NCI-H446 treated with DMSO at 0.1 percent for 48 hours (cell line): Measurements from ENCODE around the gene PRKG1.
"Not testable (repeated sequence)": the region's sequence is repeated elsewhere in the genome, so short reads cannot be mapped to it uniquely, and the experiment has no call there.

ENCODE experiments used
- DNase-seq: peaks from one replicate; lab custom pipeline; 2025; lab: John Stamatoyannopoulos, UW

The PRKG1 gene

DNA sequence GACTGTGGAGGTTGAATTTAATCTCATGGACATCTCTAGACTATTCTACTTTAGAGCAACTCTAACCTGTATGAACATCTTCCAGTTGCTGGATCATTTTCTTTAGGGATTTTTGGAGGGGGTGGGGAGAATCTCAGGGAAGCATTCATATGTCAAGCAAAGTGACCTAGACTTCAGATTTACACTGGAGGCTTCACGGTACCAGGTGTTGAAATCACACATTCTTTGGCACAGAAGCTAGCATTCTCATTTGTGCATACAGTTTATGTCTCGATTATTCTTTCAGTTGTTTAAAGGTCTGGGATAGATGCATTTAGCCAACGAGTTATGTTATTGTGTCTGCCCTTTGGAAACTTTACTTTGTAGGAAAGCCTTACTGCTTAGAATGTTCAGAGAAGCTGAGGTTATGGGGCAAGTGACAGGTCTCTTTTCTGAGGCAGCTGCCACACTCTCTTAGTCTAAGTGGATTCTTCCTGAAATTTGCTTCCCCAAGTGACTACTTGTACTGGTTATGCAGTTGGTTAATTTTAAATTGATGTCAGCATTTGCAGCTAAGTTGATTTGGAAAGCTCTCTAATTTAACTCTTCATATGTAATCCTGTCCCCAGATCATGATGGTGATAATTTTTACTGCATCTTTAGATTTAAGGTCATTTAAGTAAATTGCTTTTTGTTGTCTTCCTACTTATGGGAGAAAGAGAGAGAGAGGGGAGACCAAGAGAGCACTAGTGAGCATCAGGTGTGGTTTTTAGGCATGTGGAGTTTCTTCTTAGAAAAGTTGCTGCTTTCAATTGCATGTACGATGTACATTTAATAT, 153.8 kb downstream of the PRKG1 start:
- no peak for DNase-seq

DNA sequence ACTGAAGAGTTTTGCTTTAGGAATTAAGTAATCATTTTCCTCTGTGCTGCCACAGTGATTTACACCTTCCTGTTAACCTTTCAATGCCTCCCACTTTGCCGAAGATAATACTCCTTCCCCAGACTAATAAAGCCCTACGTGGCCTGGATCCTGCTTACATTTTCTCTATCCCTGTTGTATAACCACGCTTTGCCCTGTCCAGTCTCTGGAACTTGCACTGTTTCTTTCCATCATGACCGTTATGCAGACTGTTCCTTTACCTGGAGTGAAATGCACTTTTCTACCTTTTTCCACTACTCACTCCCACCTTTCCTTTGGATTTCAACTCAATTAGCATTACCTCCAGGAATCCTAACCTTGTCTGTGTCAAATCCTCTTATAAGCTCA, 154.4 kb downstream of the PRKG1 start:
- no peak for DNase-seq

DNA sequence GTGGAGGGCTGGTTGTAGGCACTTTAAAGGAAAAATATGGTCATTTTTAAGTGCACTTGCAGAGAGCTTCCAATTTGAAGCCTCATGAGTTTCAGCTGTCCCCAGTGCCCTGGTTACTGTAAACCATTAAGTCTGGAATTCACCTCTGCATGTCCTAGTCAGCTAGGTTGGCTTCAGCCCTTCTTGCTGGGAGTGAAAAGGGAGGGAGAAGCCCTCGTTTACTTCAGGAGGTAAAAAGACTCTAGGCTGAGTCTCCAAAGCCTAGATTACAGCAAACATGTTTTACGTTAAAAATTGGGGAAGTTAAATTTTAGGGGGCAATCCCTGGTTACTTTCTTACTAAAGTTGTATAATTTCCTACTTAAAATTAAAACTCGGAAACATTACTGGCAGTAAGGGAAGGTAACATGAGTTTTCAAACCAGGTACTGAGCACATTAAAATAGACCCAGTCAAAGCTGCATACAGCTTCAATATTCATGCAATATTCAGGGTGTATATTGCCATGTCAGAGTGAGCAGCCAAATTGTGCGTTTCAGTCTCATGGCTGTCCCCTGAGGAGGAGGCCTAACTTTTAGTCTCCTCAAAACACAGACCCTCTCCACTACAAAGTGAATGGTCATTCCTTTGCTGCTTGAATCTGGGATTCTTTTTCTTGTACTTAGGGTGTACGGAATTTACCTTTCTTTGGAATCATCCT, 156.7 kb downstream of the PRKG1 start:
- no peak for DNase-seq

DNA sequence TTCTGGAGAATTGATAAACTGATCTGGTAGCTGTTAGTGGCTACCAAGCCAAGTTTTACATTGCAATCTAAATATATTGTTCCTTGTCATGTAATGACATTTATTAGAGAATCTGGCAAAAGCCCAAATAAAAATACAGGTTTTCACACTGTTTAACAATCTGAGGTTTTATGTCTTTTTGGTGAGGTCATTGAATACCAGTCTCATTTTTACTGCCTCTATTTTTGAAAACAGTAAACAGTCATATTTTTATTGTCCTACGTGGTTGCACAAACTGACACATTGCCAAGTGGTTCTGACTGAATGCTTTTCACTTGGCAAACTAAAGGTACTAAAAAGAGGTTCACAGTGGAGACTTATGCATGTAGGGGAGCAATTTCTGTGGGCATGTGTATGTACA, 157.5 kb downstream of the PRKG1 start:
- DNase-seq, result no peak

DNA sequence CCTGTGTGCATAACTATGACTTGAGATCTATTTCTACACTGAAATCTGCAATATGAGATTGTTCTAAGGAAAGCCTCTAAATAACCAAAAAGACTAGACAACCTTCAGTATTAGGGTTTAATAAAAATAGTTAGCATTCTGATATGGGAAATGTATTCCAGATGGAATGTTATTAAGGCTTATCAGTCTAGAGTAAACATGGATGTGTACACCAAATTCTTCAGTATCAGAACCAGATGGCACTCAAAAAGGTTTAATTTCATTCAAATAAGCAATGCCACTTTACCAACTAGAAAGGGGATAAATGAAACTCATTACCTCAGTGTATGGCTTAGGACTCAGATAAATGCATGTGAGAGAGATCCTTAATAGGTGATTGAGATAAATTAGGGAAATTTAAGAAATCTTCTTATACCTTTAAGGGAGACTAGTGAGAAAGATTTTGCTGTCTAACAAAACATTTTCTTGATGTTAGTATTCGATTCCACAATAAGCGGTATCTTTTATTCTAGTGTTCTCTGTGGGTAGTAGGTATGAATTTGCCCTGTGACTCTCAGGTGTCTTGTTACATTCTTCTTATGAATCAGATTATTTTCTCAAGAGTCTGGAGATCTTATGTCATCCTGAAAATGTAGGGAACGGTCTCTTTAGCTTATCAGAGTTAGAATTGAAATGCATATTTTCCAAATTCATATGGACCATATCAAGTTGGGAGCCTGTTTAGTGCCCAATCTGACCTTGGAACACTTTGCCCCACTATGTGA, 159.2 kb downstream of the PRKG1 start:
- DNase-seq, result no peak

DNA sequence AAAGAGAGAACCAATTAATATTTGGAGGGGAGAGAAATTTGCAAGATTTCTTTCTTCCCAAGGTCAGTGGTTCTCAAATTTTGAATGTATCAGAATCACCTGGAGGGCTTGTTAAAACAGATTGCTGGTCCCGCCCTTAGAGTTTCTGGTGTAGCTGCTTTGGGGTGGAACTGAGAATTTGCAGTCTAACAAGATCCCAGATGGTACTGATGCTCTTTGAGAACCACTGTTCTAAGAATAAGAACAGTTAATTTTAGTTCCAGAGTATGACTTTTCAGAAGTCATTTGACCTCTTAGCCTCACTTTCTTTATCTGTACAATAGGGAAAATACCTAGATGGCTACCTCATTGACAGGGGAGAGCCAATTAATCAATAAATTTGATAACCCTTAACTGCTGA, 161.6 kb downstream of the PRKG1 start:
- no peak for DNase-seq

DNA sequence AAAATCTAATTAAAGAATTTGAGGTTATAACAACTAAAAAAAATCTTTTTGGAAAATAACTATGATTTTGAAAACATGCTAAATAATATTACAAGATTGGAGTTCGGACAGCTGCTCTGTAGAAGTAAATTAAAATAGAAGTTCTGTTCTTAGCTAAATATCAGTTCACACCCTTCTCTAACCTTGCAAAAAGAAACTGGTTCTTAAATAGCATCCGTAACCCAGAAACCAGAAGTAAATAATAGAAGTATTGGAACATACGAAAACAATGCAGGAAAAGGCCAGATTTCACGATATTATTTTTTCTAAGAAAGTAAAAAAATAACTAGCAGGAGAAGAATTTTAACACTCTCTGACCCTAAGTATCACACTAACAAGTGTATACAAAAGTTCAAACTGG, 164.7 kb downstream of the PRKG1 start:
- no peak for DNase-seq

DNA sequence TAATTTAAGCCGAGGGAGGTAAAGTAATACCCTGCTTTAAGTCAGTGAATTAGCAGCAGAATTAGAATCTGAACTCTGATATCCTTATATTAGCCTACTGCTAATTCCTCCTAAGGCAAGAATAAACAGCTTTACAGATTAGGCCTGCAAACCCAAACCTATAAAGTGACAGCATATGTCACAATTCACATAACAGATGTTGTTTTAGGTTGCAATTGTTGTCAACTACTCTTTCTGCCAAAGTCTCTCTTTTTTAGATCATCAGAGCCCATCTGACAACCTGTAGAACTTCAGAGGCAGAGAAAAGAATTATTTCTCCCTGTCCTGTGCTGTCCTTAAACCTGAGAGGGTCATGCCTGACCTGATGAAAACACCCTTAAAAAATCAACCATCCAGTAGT, 167.2 kb downstream of the PRKG1 start:
- peak; percentile 28 for DNase-seq

DNA sequence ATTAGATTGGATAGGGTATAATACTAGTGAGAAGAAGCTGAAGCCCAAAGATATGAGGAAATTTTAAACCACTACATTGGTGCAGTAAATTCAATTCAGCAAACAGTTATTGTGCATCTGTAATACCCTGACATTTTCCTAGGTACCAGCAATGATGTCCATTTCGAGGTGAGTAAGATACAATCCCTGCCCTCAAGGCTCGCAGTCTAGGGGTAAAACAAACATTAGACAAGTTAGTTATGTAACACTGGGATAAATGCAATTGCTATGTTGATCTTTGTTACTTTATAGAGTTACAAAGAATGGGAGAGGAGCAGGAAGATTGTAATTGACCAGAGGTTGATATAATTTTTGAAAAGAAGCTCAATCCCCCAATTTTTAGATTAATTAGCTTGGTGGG, 168.1 kb downstream of the PRKG1 start:
- no peak for DNase-seq

DNA sequence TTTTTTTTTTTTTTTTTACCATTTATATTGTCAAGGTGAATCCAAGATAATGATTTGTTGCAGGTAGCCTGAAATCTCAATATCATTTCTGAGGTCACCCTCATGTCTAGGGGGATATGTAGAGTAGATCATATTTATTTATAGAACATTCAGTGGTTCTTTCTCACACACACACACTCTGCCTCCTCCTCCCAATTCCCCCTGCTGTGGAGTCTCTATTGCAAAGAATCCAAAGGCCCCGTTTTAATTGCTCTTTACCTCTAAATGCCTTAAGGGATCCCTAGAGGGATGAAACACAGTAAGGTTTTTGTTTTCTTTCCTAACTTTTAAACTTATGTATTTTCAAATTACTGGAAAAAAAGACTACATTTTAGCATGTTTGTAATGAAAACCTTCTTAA, 170.0 kb downstream of the PRKG1 start:
- no peak for DNase-seq

DNA sequence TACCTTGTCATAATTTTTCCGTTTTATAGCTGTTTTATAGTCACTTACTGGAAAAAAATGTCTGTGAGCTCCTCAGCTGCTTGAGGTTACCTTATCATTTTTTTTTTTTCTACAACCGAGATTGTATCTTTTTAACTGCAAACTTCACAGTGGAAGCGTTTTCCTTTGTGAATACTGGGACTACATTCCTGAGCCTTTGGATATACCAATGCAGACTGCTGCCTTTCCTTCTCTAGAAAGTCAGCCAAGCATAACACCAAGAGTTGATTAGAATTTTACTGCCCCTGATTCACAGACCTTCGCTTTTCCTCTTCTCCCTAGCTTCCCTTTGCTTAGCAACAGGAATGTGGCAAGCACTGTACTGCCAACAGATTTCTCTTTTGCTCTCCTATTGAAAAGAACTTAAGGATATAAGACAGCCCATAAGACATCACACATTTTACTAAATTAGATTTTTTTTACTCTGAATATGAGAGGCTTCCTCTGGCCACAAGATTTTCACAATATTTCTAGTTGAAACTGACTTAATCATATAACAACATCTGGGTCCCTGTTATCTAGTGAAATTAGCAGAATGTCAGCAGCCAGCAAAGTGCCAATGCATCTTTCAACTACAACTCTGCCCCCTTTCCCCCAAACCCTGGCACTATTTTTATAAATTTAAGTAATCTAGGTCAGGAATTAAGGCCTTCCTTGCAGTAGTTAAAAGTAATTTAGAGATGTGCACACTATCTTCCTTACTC, 170.6 kb downstream of the PRKG1 start:
- no peak for DNase-seq

DNA sequence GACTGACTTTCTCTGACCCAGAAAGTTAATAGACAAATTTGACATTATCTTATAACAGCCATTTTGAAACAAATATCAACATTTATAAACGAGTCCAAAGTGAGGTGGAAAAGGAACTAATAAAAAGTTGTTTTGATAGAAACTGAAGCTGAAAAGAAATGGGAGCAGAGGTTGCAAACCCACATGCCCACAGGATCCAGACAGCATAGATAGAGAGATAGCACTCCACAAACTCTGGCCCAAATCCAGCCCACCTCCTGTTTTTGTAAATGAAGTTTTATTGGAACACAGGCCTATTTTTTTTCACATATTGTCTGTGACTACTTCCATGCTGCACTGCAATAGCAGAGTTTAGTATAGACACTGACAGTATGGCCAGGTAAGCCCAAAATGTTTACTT, 171.9 kb downstream of the PRKG1 start:
- DNase-seq, result no peak

DNA sequence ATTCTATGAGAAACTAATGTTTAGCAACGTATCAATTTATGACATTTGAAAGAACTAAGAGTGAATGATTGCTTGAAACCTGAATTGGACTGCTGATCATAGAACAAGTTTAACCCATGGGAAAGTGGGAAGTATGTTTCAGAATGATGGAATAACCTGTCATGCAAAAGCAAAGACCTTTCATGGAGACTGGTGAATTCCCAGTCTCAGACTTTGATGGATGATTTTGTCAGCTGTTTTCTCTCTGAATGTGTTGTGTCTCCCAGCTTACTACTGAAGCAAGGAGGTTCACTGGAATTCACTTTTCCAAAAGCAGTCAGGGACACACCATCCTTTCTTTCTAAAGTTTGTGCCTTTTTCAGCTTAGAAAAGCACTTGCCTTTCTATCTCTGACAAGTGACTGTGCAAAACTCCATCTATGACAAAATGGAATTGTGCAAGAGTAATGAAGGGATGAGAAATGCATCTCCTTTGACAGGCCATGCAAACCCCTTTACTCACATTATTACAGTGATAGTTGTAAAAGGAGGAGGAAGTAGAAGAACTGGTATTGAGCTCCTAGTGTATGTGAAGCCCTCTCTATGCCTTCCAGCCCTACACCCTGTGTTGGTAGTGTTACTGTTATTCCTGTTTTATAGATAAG, 176.1 kb downstream of the PRKG1 start:
- DNase-seq, result no peak

DNA sequence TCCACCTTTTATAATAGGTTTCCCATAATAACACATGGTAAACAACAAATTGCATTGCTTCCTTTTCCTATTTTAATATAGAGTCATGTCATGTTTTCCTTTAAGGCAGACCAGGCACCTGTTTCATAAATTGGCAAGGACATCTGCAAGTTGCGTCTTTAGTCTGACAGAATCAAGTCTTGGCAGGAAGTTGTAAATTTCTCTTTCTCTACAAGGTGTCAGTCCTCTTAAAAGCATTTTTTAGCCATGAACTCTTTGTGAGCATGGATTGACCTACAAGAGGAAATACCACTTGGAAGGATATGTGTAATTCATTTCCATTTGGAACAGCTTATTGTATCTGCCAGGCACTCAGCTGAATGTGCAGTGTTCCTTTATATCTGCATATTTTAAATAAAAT, 176.8 kb downstream of the PRKG1 start:
- DNase-seq, result no peak

DNA sequence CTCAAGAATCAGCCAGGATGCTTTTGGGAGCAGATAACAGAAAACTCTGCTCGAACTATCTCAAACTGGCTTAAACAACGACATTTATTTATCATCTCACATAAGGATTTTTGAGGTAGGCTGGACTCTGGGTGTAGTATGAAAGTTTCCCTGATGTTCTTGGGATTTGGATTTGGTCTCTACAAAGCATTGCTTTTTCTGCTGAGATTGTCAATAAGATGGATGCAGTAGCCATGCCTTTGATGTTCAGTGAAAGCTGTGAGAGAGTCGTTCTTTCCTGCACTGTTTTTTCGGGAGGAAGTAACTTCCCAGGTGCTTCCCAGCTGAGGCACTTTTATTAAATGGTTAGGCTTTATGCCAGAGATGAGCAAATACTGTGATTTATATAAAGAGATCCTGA, 181.1 kb downstream of the PRKG1 start:
- DNase-seq, result no peak

DNA sequence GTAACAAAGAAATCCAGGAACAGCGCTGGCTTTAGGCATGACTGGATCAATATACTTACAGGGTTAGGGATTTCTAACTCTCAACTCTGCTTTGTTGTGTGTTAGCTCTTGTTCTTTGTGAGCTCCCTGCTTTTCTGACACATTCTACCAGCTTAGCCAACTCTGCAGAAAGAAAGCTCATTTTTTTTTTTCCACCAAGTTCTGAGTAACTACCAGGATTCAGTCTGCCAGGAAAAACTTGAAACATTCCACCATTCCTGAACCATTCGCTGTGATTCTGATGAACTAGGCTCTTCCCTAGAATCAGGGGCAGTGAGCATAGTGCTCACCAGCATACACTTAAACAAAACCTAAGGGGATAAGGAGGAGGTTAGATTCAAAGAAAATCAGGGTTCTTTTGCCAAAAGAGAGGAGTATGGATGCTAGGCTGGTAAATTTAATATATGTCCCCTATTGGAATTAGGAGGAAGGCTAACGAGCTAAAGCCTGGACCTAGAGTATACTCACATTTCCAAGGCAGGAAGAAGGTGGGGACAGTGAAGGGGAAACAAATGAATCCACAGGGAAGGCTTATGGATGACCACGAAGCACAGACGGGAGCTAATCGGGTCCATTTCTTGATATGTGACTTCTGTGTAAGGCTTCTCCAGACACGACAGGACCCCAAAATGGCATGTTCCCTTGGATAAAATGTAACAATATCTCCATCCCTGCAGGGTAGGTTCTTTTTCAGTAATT, 183.4 kb downstream of the PRKG1 start:
- no peak for DNase-seq

DNA sequence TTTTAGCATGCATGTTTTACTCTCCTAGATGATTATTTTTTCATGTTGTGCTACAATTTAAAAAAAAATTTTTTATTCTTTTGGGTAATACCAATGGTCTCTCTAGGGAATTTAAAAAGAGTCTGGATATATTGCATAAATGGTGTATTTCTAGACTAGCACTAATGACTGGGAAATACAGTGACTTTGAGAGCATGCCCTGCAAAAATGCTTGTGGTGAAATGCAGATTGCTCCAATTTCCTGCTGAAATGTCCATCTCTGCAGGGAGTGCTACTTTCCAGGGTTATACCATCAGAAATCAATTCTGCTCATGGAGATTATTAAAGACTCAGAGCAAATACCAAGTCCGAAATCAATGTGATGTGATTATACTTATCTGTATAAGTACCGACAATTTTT, 186.1 kb downstream of the PRKG1 start:
- no peak for DNase-seq

DNA sequence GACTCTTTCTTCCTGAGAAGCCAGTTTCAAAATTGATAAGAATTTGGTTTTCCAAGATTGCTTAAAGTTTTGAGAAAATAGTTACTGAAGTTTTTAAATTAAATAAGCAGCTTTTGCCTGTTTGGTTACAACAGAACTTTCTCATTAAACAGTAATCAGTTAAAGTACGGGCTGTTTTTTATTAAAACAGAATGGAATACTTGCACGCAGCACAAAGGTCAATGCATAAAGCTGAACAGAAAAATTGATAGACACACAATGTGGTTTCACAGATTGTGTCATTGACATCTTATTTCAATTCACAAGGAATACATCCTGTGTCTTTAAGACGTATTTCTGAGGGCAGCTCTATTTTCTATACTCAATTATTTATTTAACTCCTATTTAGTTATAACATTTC, 192.2 kb downstream of the PRKG1 start:
- DNase-seq, result no peak

DNA sequence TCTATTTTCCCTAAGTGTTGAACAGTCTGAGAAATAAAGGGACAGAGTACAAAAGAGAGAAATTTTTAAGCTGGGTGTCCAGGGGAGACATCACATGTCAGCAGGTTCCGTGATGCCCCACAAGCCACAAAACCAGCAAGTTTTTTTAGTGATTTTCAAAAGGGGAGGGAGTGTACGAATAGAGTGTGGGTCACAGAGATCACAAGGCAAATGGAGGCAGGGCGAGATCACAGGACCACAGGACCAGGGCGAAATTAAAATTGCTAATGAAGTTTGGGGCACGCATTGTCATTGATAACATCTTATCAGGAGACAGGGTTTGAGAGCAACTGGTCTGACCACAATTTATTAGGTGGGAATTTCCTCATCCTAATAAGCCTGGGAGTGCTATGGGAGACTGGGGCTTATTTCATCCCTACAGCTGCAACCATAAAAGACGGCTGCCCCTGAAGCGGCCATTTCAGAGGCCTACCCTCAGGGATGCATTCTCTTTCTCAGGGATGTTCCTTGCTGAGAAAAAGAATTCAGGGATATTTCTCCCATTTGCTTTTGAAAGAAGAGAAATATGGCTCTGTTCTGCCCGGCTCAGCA, 193.8 kb downstream of the PRKG1 start:
- DNase-seq, result not testable (repeated sequence)

DNA sequence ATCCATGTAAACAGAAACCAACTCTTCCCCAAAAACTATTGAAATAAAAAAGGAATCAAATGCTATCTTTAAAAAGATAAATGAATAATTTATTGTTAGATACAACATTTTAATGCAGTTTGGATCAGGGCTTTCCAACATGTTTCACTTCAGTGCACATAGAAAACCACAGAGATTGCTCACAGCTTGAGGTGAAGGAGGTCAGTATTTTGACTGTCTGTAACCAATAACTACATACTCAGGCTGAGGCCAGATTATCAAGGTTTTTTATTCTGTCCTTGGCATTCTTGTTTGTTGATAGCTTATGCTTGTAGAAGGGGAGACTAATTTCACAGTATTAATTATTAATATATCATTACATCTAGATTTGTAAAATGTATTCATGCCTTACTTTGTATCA, 195.5 kb downstream of the PRKG1 start:
- DNase-seq, result no peak
